HL-60 (cell line): ENCODE measurements around the gene C22orf23.

ENCODE experiments used
- DNase-seq, 2 experiments: peaks; one replicate each; pipeline ENCODE4 v3.0.0-alpha.2; 2010 to 2020; ENCODE audit warnings: low read depth in 1 of 2, low spot score in 1 of 2
- H3K27ac ChIP-seq: fragments of 250-450 bp; sonication (Bioruptor Pico); replicated peaks from 2 replicates; pipeline ENCODE4 v1.5.1; 2020; ENCODE audit warnings: mild to moderate bottlenecking, moderate library complexity
- H3K27me3 ChIP-seq: fragments of 250-450 bp; sonication (Bioruptor Pico); 2 replicates; pipeline ENCODE4 v1.5.1; 2021; ENCODE audit warnings: mild to moderate bottlenecking, moderate library complexity; ENCODE audit not compliant: insufficient read depth, poor library complexity, severe bottlenecking
- H3K4me3 ChIP-seq: replicated peaks from 2 replicates; pipeline ENCODE4 v1.5.1; 2011; ENCODE audit warnings: mild to moderate bottlenecking, control low read depth, low read length; ENCODE audit not compliant: insufficient read depth
- CTCF ChIP-seq: IDR thresholded peaks from one replicate; pipeline ENCODE4 v1.5.1; 2011; ENCODE audit warnings: low read length, control low read depth, inconsistent platforms; ENCODE audit not compliant: insufficient read depth
- GABPA ChIP-seq: IDR thresholded peaks from 2 replicates; pipeline ENCODE4 v1.6.1; 2012; ENCODE audit warnings: low read depth
- POLR2AphosphoS5 ChIP-seq: IDR thresholded peaks from 2 replicates; pipeline ENCODE4 v1.6.1; 2012; ENCODE audit warnings: low read depth
- REST ChIP-seq: IDR thresholded peaks from 2 replicates; pipeline ENCODE4 v1.6.1; 2012; ENCODE audit warnings: low read depth; ENCODE audit not compliant: insufficient replicate concordance
- SPI1 ChIP-seq: IDR thresholded peaks from 2 replicates; pipeline ENCODE4 v1.6.1; 2012; ENCODE audit warnings: low read depth, mild to moderate bottlenecking, borderline replicate concordance

Gene C22orf23

GRCh38 chr22:37971475-37972434 is 18.4 kb upstream of the C22orf23 start:
- no peak for DNase-seq
- no peak overlapping the region for H3K4me3 ChIP-seq
- no peaks in the 10 kb centered on the region for H3K27me3 ChIP-seq
- TF ChIP-seq GABPA (no peak), REST (no peak), SPI1 (no peak), POLR2AphosphoS5 (no peak), CTCF (no peak)
- H3K27ac ChIP-seq: no peak overlapping the region

GRCh38 chr22:37970864-37971263 is 17.5 kb upstream of the C22orf23 start:
- DNase-seq: no peak
- H3K4me3 ChIP-seq: no peak overlapping the region
- no peak overlapping the region for H3K27ac ChIP-seq
- TF ChIP-seq SPI1 (no peak), CTCF (no peak), REST (no peak)
- H3K27me3 ChIP-seq: no peaks in the 10 kb centered on the region

GRCh38 chr22:37968452-37969251 is 15.3 kb upstream of the C22orf23 start:
- no peak for DNase-seq
- H3K27me3 ChIP-seq: no peaks in the 10 kb centered on the region
- no peak overlapping the region for H3K27ac ChIP-seq
- no peak for TF ChIP-seq GABPA
- TF ChIP-seq REST: no peak
- no peak for TF ChIP-seq POLR2AphosphoS5
- TF ChIP-seq CTCF: no peak
- TF ChIP-seq SPI1: no peak
- H3K4me3 ChIP-seq: no peak overlapping the region
